Stomach (tissue), 4 donors: ENCODE measurements around the gene SIGLEC11.

Experiments used
- EP300 ChIP-seq: sonication (generic); formaldehyde crosslinking; IDR thresholded peaks from one replicate; pipeline ENCODE4 v1.6.1; 2017; ENCODE audit warnings: antibody characterized with exemption
- POLR2A ChIP-seq, 4 donors: fragments of 450-650 bp; IDR thresholded peaks; one replicate each; pipeline ENCODE4 v1.6.1; 2016; ENCODE audit warnings: antibody characterized with exemption in 4 of 4, control low read depth in 2 of 4, mild to moderate bottlenecking in 1 of 4, moderate library complexity in 1 of 4
- POLR2AphosphoS5 ChIP-seq, 3 donors: sonication (generic); formaldehyde crosslinking; IDR thresholded peaks; one replicate each; pipeline ENCODE4 v1.6.1; 2016; ENCODE audit warnings: antibody characterized with exemption in 3 of 3
- TF ChIP-seq, protein P1 (sequence below), 7 experiments: fragments of 450-650 bp in 4 of 7; fragments of 200-600 bp in 3 of 7; sonication (generic) in 3 of 7; IDR thresholded peaks; one replicate each; pipeline ENCODE4 v1.5.1; 2016 to 2019; ENCODE audit warnings: antibody characterized with exemption in 7 of 7, control low read depth in 2 of 7, mild to moderate bottlenecking in 1 of 7

DNA sequence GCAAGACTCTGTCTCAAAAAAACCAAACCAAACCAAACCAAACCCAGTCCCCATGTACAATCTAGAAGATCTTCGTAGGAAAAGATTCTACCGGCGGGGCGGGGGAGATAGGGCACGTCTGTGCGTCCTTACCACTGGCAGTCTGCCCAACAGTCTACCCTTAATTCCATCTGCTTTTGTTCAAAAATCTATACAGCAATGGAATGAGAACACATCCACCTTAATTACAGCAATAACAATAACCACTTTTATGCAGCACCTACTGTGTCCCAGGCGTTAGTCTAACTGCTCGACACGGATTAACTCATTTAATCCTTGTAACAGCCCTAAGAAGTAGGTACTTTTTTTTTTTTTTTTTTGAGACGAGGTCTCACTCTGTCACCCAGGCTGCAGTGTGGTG is 34.5 kb downstream of the SIGLEC11 start:
- TF ChIP-seq, protein P1, sequence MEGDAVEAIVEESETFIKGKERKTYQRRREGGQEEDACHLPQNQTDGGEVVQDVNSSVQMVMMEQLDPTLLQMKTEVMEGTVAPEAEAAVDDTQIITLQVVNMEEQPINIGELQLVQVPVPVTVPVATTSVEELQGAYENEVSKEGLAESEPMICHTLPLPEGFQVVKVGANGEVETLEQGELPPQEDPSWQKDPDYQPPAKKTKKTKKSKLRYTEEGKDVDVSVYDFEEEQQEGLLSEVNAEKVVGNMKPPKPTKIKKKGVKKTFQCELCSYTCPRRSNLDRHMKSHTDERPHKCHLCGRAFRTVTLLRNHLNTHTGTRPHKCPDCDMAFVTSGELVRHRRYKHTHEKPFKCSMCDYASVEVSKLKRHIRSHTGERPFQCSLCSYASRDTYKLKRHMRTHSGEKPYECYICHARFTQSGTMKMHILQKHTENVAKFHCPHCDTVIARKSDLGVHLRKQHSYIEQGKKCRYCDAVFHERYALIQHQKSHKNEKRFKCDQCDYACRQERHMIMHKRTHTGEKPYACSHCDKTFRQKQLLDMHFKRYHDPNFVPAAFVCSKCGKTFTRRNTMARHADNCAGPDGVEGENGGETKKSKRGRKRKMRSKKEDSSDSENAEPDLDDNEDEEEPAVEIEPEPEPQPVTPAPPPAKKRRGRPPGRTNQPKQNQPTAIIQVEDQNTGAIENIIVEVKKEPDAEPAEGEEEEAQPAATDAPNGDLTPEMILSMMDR (IDR thresholded peaks at IDR 0.05): no peak
- TF ChIP-seq EP300: no peak
- no peak for TF ChIP-seq POLR2AphosphoS5 (IDR thresholded peaks at IDR 0.05)
- no peak for TF ChIP-seq POLR2A (IDR thresholded peaks at IDR 0.05)
